HG03457 (cell line): ENCODE results near the gene NHLH1.

Experiments used
- ATAC-seq: cut with Tn5 transposase; IDR thresholded peaks from one replicate; pipeline ENCODE4 v1.9.1; 2021; ENCODE audit warnings: moderate number of reproducible peaks; ENCODE audit not compliant: unreplicated experiment

The NHLH1 gene

DNA sequence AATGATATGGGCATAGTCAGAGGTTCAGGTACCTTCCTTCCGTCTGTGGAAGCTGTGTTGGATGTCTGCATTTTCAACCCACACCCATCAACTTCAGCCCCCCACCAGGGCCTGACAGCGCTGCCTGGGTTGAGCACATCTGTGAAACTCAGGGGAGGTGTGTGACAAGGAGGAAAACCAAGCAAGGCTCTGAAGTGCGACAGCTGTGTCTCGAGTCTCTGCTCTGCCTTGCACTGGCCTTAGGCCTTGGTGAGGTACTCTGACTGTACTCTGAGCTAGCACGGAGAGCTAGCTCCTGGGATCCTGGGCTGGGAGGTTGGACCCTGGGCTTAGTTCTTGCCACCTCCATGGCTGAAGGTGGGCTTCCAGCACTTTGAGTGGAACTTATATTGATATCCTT is 42.6 kb downstream of the NHLH1 start:
- no peak for ATAC-seq

DNA sequence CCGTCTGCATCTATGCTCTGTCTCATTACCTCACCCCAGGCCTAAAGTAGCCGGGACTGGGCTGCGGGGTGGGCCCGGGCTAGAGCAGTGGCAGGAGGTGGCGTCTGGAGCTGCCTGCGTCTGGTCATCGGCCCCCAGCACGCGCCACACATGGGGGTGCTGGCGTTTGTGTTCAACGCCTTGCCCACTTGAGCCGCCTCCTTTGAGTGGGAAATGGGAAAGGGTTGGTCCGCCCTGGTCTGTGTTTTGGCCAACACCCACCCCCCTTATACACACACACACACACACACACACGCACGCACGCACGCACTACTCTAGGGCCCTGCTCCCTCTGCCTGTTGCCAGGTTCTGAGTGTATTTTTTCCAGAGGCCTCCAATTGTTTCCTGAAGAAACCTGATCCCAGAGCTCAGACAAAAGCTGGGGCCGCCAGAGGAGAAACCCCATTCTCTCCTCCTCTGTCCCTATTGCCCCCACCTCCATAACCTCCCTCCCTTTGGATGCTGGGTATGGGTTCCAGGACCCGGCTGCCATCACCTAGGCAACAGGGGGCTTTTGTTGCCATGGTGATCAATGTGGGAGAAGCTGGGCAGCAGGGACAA is 43.6 kb downstream of the NHLH1 start:
- no peak for ATAC-seq

DNA sequence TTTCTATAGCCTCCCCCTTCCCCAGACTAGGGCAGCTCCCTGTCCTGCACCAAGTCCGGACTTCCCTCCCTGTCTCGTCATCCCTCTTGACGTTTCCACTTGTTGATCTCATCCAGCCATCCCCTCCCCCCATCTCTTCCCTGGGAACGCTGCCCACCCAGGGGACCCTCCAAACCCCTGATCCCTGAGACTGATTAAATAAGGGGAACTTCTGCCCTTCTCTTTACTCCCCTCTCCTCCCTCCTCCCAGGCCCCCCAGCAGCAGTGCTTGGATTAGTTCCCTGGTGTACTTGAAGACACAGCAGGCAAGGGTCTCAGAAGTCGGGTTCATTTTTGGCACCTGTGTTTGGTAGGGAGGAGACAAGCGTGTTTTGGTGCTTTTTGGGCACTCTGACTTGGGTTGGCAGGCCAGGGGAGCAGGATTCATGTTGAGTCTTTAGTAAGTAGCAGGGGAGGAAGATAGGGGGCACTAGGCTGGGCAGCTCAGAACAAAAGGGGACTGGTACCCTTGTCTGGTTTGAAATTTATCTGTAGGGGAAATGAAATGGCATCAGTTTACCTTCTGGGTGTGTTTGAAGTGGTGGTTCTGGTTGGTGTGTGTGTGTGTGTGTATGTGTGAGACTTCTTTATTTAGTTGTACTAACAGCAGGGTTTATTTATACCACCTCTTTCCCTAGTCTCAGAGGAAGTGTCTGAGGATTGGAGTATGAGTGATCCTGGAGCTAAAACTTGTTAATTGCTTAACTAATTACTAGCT is 44.6 kb downstream of the NHLH1 start:
- ATAC-seq: no peak

GRCh38 chr1:160412028-160412362 is 45.1 kb downstream of the NHLH1 start:
- no peak for ATAC-seq

DNA sequence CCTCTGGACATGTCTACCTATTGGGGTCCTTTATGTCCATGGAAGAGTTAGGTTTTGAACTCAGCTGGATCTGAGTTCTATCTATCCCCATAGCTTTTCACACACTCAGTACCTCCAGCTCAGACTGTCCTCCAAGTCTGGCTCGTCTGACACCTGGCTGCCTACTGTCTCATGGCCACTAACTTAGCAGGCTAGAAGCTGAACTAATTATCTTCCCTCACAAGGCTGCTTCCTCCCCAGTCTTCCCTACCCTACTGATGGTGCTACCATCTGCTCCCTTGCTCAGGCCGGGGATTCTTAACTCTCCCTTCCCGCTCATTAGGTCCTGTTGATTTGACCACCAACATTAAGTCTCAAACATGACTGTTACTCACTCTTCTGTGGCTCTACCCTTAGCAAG is 46.8 kb downstream of the NHLH1 start:
- ATAC-seq: no peak

- ATAC-seq: no peak
These were observed 48.0 kb downstream of the NHLH1 start for GRCh38 chr1:160414881-160415280.

- no peak for ATAC-seq
These were observed 48.9 kb downstream of the NHLH1 start for GRCh38 chr1:160415696-160416290.

GRCh38 chr1:160416369-160416768 is 49.5 kb downstream of the NHLH1 start:
- no peak for ATAC-seq

DNA sequence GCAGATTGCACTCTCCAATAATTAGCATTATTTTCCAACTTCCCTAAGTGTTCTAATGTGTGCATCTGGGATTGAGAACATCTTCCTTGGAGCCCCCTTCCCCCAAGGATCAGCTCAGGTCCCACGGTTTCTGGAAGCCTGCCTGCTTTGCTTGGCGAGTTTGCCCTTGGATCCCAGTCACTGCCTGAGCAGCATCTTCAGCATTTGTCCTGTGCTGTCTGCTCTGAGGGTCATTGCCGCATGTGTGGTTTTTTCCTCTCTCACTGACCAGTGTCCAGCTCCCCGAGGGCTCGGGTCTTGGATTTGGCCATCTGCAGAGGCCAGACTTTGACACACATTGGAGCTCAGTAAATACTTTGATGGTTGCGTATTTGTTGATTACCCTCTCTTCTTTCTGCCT is 51.6 kb downstream of the NHLH1 start:
- no peak for ATAC-seq

- ATAC-seq: no peak
These were observed 52.4 kb downstream of the NHLH1 start for GRCh38 chr1:160419150-160419837.

- ATAC-seq: no peak
These were observed 52.9 kb downstream of the NHLH1 start for GRCh38 chr1:160419838-160420169.

GRCh38 chr1:160420881-160421842 is 54.3 kb downstream of the NHLH1 start:
- no peak for ATAC-seq

GRCh38 chr1:160421881-160422280 is 55.0 kb downstream of the NHLH1 start:
- ATAC-seq: no peak
